ENCODE results near the gene DENND2A. TPM values are rescaled to one million over a fixed set of nuclear protein-coding genes. Genes with fewer than 3 reads are reported as not detected.

DENND2A gene
- total RNA-seq, 1 donor from 2014 or later, result not detected

- H3K9me3 Mint-ChIP-seq, result no peaks in the 10 kb centered on the region
- no peak overlapping the region for H3K4me3 Mint-ChIP-seq
- peaks cover 24% of the 10 kb centered on the region for H3K27me3 Mint-ChIP-seq
- no peaks in the 10 kb centered on the region for H3K4me1 Mint-ChIP-seq
- POLR2A ChIA-PET, result no interaction called here
- CTCF ChIA-PET, result no interaction called here
- no peak for ATAC-seq (ENCODE audit: low read depth)
- intact Hi-C loops (cut with micrococcal nuclease), result no loop called here
- no peaks in the 10 kb centered on the region for H3K36me3 Mint-ChIP-seq (ENCODE audit: low read depth)
- TF ChIP-seq CTCF (IDR thresholded peaks at IDR 0.05), result no peak
- DNase-seq, result no peak
- H3K27ac Mint-ChIP-seq, result no peak overlapping the region
Measured at GRCh38 chr7:140597428-140597949, 43.1 kb downstream of the DENND2A start.

- no peak for TF ChIP-seq CTCF (IDR thresholded peaks at IDR 0.05)
- no peak overlapping the region for H3K27ac Mint-ChIP-seq
- no peak overlapping the region for H3K4me3 Mint-ChIP-seq
- DNase-seq (no peak), ATAC-seq (ENCODE audit: low read depth) (no peak)
- ChIA-PET POLR2A (no interaction called here), CTCF (no interaction called here)
- H3K36me3 Mint-ChIP-seq (ENCODE audit: low read depth), result no peaks in the 10 kb centered on the region
- intact Hi-C loops (cut with micrococcal nuclease), result no loop called here
- H3K27me3 Mint-ChIP-seq, result peaks cover 24% of the 10 kb centered on the region
- H3K9me3 Mint-ChIP-seq, result no peaks in the 10 kb centered on the region
- H3K4me1 Mint-ChIP-seq, result no peaks in the 10 kb centered on the region
Measured at GRCh38 chr7:140596519-140597427, 43.8 kb downstream of the DENND2A start.

- POLR2A ChIA-PET, result no interaction called here
- ATAC-seq (ENCODE audit: low read depth), result no peak
- Mint-ChIP-seq H3K4me1 (no peaks in the 10 kb centered on the region), H3K27me3 (peaks cover 24% of the 10 kb centered on the region), H3K36me3 (ENCODE audit: low read depth) (no peaks in the 10 kb centered on the region), H3K4me3 (no peak overlapping the region), H3K27ac (no peak overlapping the region), H3K9me3 (no peaks in the 10 kb centered on the region)
- CTCF ChIA-PET, result interaction anchor here (0.6 kb wide), 1 partner anchor 23 kb away, joined by 3 read pairs; no protein-coding TSS in a partner anchor
- no peak for DNase-seq
- intact Hi-C loops (cut with micrococcal nuclease), result no loop called here
- TF ChIP-seq CTCF (IDR thresholded peaks at IDR 0.05), result no peak
Measured at GRCh38 chr7:140595468-140596092, 45.0 kb downstream of the DENND2A start.

- H3K36me3 Mint-ChIP-seq (ENCODE audit: low read depth), result no peaks in the 10 kb centered on the region
- peaks cover 22% of the 10 kb centered on the region for H3K27me3 Mint-ChIP-seq
- H3K4me1 Mint-ChIP-seq, result no peaks in the 10 kb centered on the region
- ATAC-seq (ENCODE audit: low read depth) (no peak), DNase-seq (no peak)
- no peaks in the 10 kb centered on the region for H3K9me3 Mint-ChIP-seq
- TF ChIP-seq CTCF (IDR thresholded peaks at IDR 0.05), result no peak
- CTCF ChIA-PET, result no interaction called here
- no peak overlapping the region for H3K27ac Mint-ChIP-seq
- intact Hi-C loops (cut with micrococcal nuclease), result no loop called here
- POLR2A ChIA-PET, result no interaction called here
- H3K4me3 Mint-ChIP-seq, result no peak overlapping the region
Measured at GRCh38 chr7:140594131-140594691, 46.4 kb downstream of the DENND2A start.

- intact Hi-C loops (cut with micrococcal nuclease), result no loop called here
- POLR2A ChIA-PET, result no interaction called here
- DNase-seq (no peak), ATAC-seq (ENCODE audit: low read depth) (no peak)
- CTCF ChIA-PET, result no interaction called here
- H3K27me3 Mint-ChIP-seq, result peaks cover 22% of the 10 kb centered on the region
- H3K27ac Mint-ChIP-seq, result no peak overlapping the region
- no peaks in the 10 kb centered on the region for H3K9me3 Mint-ChIP-seq
- H3K4me3 Mint-ChIP-seq, result no peak overlapping the region
- no peaks in the 10 kb centered on the region for H3K4me1 Mint-ChIP-seq
- H3K36me3 Mint-ChIP-seq (ENCODE audit: low read depth), result no peaks in the 10 kb centered on the region
- no peak for TF ChIP-seq CTCF (IDR thresholded peaks at IDR 0.05)
Measured at GRCh38 chr7:140593672-140593982, 47.0 kb downstream of the DENND2A start.
